Glomerular visceral epithelial cell (primary cell): ENCODE data around the gene TUBA1C.

Experiments
- DNase-seq: peaks from one replicate; pipeline ENCODE4 v3.0.0-alpha.2; 2016; ENCODE audit errors: extremely low spot score

The TUBA1C gene

GRCh38 chr12:49283541-49284429 lies 18.9 kb downstream of the TUBA1C start:
- DNase-seq = no peak

- no peak for DNase-seq
Observed at GRCh38 chr12:49284672-49285071, 19.8 kb downstream of the TUBA1C start.

- DNase-seq = no peak
Observed at GRCh38 chr12:49287876-49288275, 23.0 kb downstream of the TUBA1C start.

- peak; percentile 59 for DNase-seq
Observed at GRCh38 chr12:49288412-49288853, 23.6 kb downstream of the TUBA1C start.

- no peak for DNase-seq
Observed at GRCh38 chr12:49288922-49289555, 24.2 kb downstream of the TUBA1C start.

GRCh38 chr12:49292729-49293055 lies 27.8 kb downstream of the TUBA1C start:
- DNase-seq = no peak

GRCh38 chr12:49293056-49293956 lies 28.4 kb downstream of the TUBA1C start:
- no peak for DNase-seq

- no peak for DNase-seq
Observed at GRCh38 chr12:49294086-49294803, 29.4 kb downstream of the TUBA1C start.

GRCh38 chr12:49294804-49295081 lies 29.9 kb downstream of the TUBA1C start:
- DNase-seq = no peak

GRCh38 chr12:49295082-49295936 lies 30.4 kb downstream of the TUBA1C start, which contains the start of gene PRPH:
Gene PRPH (plus strand): TSS chr12:49295147. CDS start chr12:49295201, 54 bp downstream.
- DNase-seq = no peak

- DNase-seq = peak; percentile 44
Observed at GRCh38 chr12:49296034-49296835, 31.4 kb downstream of the TUBA1C start.

- peak; percentile 59 for DNase-seq
Observed at GRCh38 chr12:49296836-49297694, 32.2 kb downstream of the TUBA1C start.

- DNase-seq = no peak
Observed at GRCh38 chr12:49297695-49298060, 32.8 kb downstream of the TUBA1C start.

- no peak for DNase-seq
Observed at GRCh38 chr12:49298160-49298559, 33.3 kb downstream of the TUBA1C start.

GRCh38 chr12:49301760-49302159 lies 36.9 kb downstream of the TUBA1C start:
- DNase-seq = no peak

GRCh38 chr12:49304161-49304560 lies 39.3 kb downstream of the TUBA1C start:
- no peak for DNase-seq

- no peak for DNase-seq
Observed at GRCh38 chr12:49305762-49306510, 41.1 kb downstream of the TUBA1C start.

GRCh38 chr12:49309386-49309785 lies 44.5 kb downstream of the TUBA1C start:
- no peak for DNase-seq
